ENCODE data around the gene AVPR2.
A peak's percentile ranks its signal among the peaks of the same experiment; 100 is the strongest.

AVPR2 gene

GRCh38 chrX:153939573-153939972 is 35.1 kb downstream of the AVPR2 start:
- Mint-ChIP-seq H3K27ac (no peak overlapping the region), H3K36me3 (ENCODE audit: low read depth) (no peaks in the 10 kb centered on the region), H3K9me3 (peaks cover 7% of the 10 kb centered on the region), H3K4me3 (no peak overlapping the region), H3K4me1 (no peaks in the 10 kb centered on the region), H3K27me3 (ENCODE audit: low read depth) (no peaks in the 10 kb centered on the region)
- no peak for TF ChIP-seq CTCF (IDR thresholded peaks at IDR 0.05; ENCODE audit: unreplicated experiment in 3 of 3)

- no peak overlapping the region for H3K27ac Mint-ChIP-seq
- H3K4me3 Mint-ChIP-seq, result no peak overlapping the region
- no peaks in the 10 kb centered on the region for H3K4me1 Mint-ChIP-seq
- peaks cover 2% of the 10 kb centered on the region for H3K9me3 Mint-ChIP-seq
- no peak for TF ChIP-seq CTCF (IDR thresholded peaks at IDR 0.05; ENCODE audit: unreplicated experiment in 3 of 3)
- no peaks in the 10 kb centered on the region for H3K27me3 Mint-ChIP-seq (ENCODE audit: low read depth)
- no peaks in the 10 kb centered on the region for H3K36me3 Mint-ChIP-seq (ENCODE audit: low read depth)
Measured at GRCh38 chrX:153941336-153942252, 37.1 kb downstream of the AVPR2 start.

- H3K27me3 Mint-ChIP-seq (ENCODE audit: low read depth), result no peaks in the 10 kb centered on the region
- peaks cover 15% of the 10 kb centered on the region for H3K36me3 Mint-ChIP-seq (ENCODE audit: low read depth)
- H3K4me1 Mint-ChIP-seq, result peaks cover 18% of the 10 kb centered on the region
- peak within 1 kb of the TSS; percentile 38 to 74 (median 55) for H3K4me3 Mint-ChIP-seq
- no peaks in the 10 kb centered on the region for H3K9me3 Mint-ChIP-seq
- no peak for TF ChIP-seq CTCF (IDR thresholded peaks at IDR 0.05; ENCODE audit: unreplicated experiment in 3 of 3)
- peak within 1 kb of the TSS in 1 of 3 experiments; percentile 60 for H3K27ac Mint-ChIP-seq
Measured at GRCh38 chrX:153944140-153944799, 39.8 kb downstream of the AVPR2 start, which contains the start of gene RENBP. Gene RENBP (minus strand): TSS chrX:153944643. CDS start chrX:153944610, 33 bp downstream.

GRCh38 chrX:153944800-153945150 is 40.3 kb downstream of the AVPR2 start:
- Mint-ChIP-seq H3K27ac (no peak overlapping the region), H3K27me3 (ENCODE audit: low read depth) (no peaks in the 10 kb centered on the region), H3K4me3 (no peak overlapping the region), H3K9me3 (no peaks in the 10 kb centered on the region), H3K36me3 (ENCODE audit: low read depth) (peaks cover 19% of the 10 kb centered on the region), H3K4me1 (peaks cover 22% of the 10 kb centered on the region)
- no peak for TF ChIP-seq CTCF (IDR thresholded peaks at IDR 0.05; ENCODE audit: unreplicated experiment in 3 of 3)

DNA sequence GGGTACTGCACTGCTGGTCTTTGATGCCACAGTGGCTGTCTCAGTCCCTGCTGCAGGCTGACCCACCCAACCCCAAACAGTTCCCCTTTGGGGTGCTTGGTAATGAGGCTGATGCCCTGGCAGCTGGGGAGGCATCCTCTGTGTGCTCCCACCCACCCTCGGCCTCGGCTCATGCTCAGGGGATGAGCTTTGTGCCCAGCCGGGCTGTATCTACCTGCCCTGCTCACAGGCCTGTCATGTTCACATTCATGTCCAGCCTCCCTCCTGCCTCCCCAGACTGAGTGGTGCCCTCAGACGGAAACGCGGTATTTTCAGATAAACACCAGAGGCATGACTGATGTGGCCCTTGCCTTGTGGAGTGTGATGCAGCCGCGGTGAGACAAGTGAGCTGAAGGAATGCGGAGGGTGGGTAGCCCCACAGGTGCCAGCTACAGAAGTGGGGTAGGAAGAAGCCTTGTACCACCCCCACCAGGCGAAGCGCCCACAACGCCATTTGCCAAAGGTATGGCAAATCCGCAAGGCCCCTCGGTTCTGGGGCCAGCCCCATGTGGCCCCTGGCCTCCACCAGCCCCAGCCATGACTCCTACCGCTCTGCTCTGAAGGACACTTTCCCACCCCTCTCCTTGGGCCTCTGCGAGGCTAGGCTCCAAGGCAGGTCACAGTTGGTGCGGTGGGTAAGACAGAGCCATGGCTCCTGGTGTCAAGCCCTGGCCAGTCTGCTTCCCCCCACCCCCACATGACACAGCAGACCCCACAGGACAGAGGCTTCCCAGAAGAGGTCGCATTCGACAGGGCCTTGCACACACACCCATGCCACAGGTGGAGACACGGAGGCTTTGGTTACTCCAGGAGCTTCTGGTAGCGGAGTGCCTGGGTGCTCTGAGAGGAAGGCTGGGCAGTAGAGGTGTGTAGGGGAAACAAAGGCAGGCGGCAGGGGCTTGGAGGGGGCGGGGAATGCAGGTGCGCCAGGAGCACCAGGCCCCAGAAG is 41.8 kb downstream of the AVPR2 start:
- Mint-ChIP-seq H3K4me3 (no peak overlapping the region), H3K27me3 (ENCODE audit: low read depth) (no peaks in the 10 kb centered on the region), H3K9me3 (no peaks in the 10 kb centered on the region)

More for the DNA sequence above, 41.8 kb downstream of the AVPR2 start:
- TF ChIP-seq CTCF (IDR thresholded peaks at IDR 0.05; ENCODE audit: unreplicated experiment in 3 of 3), result no peak
- H3K27ac Mint-ChIP-seq, result no peak overlapping the region
- peaks cover 29% of the 10 kb centered on the region for H3K4me1 Mint-ChIP-seq
- H3K36me3 Mint-ChIP-seq (ENCODE audit: low read depth), result peaks cover 32% of the 10 kb centered on the region

Data from nephron (organoid).